ENCODE measurements around the gene FEZ2. TPM values are rescaled to one million over a fixed set of nuclear protein-coding genes. Genes with fewer than 3 reads are reported as not detected.

Gene FEZ2
- total RNA-seq, 3 donors from 2014 or later (not counting 1 experiment from before 2014, with no cell fraction given) = 25.9 to 41.7 (median 36.0) TPM

DNA sequence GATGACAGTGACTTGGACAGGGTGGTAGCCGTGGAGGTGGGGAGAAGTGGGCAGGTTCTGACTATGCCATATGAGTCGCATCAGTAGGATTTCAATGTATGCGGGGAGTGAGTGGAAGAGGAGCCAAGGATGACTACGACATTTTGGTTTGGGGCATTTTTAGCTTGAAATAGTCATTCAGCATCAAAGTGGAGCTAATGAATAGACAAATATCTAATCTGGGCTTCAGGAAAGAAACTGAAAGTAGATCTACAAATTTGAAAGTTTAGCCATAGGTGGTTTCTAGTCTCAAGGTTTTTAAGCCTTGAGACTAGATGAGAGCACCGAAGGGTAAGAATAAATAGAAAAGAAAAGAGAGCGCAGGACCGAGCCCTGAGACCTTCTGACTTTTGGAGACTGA, 58.3 kb downstream of the FEZ2 start:
- DNase-seq = no peak
- H3K36me3 Mint-ChIP-seq = peaks cover under 1% of the 10 kb centered on the region
- 89% methylated on average over 7 of the region's 7 CpGs for whole genome bisulfite sequencing (ENCODE audit: insufficient coverage)
- H3K27me3 Mint-ChIP-seq (ENCODE audit: low read depth in 2 of 2) = no peaks in the 10 kb centered on the region
- Histone ChIP-seq H3K27ac (ENCODE audit: low read length) (no peak overlapping the region), H3K9me3 (ENCODE audit: control insufficient read depth, insufficient read depth, low read length) (no peaks in the 10 kb centered on the region), H3K36me3 (ENCODE audit: control insufficient read depth, insufficient read depth, low read length) (peaks cover 2% of the 10 kb centered on the region), H3K4me3 (ENCODE audit: low read length) (no peak overlapping the region), H3K4me1 (ENCODE audit: control insufficient read depth, insufficient read depth, low read length) (peaks cover 5% of the 10 kb centered on the region), H3K27me3 (ENCODE audit: control insufficient read depth, insufficient read depth, low read length) (no peaks in the 10 kb centered on the region)
- H3K27ac Mint-ChIP-seq = no peak overlapping the region
- ATAC-seq = no peak
- TF ChIP-seq, protein P1, sequence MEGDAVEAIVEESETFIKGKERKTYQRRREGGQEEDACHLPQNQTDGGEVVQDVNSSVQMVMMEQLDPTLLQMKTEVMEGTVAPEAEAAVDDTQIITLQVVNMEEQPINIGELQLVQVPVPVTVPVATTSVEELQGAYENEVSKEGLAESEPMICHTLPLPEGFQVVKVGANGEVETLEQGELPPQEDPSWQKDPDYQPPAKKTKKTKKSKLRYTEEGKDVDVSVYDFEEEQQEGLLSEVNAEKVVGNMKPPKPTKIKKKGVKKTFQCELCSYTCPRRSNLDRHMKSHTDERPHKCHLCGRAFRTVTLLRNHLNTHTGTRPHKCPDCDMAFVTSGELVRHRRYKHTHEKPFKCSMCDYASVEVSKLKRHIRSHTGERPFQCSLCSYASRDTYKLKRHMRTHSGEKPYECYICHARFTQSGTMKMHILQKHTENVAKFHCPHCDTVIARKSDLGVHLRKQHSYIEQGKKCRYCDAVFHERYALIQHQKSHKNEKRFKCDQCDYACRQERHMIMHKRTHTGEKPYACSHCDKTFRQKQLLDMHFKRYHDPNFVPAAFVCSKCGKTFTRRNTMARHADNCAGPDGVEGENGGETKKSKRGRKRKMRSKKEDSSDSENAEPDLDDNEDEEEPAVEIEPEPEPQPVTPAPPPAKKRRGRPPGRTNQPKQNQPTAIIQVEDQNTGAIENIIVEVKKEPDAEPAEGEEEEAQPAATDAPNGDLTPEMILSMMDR (IDR thresholded peaks at IDR 0.05) = no peak
- H3K4me3 Mint-ChIP-seq = no peak overlapping the region
- intact Hi-C loops (cut with micrococcal nuclease) = no loop called here
- no peaks in the 10 kb centered on the region for H3K9me3 Mint-ChIP-seq
- H3K4me1 Mint-ChIP-seq = peaks cover 7 to 11% of the 10 kb centered on the region in 2 donors

DNA sequence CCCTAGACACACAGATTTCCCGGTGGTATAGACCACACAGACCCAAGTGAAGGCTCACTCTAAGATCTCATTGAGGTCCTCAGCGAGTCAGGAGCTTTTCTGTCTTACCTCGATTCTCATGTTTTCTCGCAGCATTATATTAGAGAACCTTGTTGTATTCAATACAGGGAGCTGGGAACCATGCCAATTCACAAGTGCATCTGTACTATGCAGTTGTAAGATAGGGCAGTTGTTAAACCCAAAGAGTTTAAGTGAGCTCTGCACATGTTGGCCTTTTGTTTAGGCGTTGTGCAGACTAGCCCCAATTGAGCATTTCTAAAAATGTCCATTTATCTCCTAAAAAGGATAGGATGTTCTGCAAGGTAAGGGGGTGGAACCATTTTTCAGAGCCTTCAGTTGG, 59.6 kb downstream of the FEZ2 start:
- Mint-ChIP-seq H3K9me3 (no peaks in the 10 kb centered on the region), H3K4me3 (no peak overlapping the region), H3K4me1 (peaks cover 7 to 11% of the 10 kb centered on the region in 2 donors), H3K27ac (no peak overlapping the region), H3K36me3 (no peaks in the 10 kb centered on the region), H3K27me3 (ENCODE audit: low read depth in 2 of 2) (no peaks in the 10 kb centered on the region)
- no peak for DNase-seq
- WGBS (ENCODE audit: insufficient coverage) = 80% methylated on average over 4 of the region's 5 CpGs
- no peak overlapping the region for H3K27ac ChIP-seq (ENCODE audit: low read length)
- H3K36me3 ChIP-seq (ENCODE audit: control insufficient read depth, insufficient read depth, low read length) = peaks cover 2% of the 10 kb centered on the region
- H3K4me3 ChIP-seq (ENCODE audit: low read length) = no peak overlapping the region
- ATAC-seq = no peak
- TF ChIP-seq, protein P1 (IDR thresholded peaks at IDR 0.05) = no peak
- H3K9me3 ChIP-seq (ENCODE audit: control insufficient read depth, insufficient read depth, low read length) = no peaks in the 10 kb centered on the region
- peaks cover 5% of the 10 kb centered on the region for H3K4me1 ChIP-seq (ENCODE audit: control insufficient read depth, insufficient read depth, low read length)
- intact Hi-C loops (cut with micrococcal nuclease) = no loop called here
- H3K27me3 ChIP-seq (ENCODE audit: control insufficient read depth, insufficient read depth, low read length) = no peaks in the 10 kb centered on the region

DNA sequence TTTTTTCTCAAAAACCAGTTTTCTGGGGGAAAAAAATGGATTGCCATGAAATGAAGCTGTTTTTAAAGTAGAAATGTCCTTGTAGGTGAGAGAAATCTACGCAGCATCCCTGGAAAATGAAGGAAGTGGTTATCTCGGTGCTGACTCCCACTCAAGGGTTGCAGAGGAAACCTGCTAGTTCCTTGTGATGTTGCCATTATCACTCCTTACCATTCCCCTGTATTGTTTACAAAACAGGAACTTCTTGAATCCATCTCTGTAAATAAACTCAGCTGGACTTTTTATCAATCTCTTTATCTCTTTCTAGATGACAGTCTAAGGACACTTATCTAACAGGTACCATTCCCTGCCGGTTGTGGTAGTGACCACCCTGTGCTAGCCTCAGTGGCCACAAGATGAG, 61.2 kb downstream of the FEZ2 start:
- no peak overlapping the region for H3K27ac Mint-ChIP-seq
- intact Hi-C loops (cut with micrococcal nuclease) = no loop called here
- no peaks in the 10 kb centered on the region for H3K27me3 Mint-ChIP-seq (ENCODE audit: low read depth in 2 of 2)
- ATAC-seq (no peak), DNase-seq (no peak)
- no peaks in the 10 kb centered on the region for H3K4me1 ChIP-seq (ENCODE audit: control insufficient read depth, insufficient read depth, low read length)
- H3K27ac ChIP-seq (ENCODE audit: low read length) = no peak overlapping the region
- H3K9me3 ChIP-seq (ENCODE audit: control insufficient read depth, insufficient read depth, low read length) = no peaks in the 10 kb centered on the region
- no peaks in the 10 kb centered on the region for H3K27me3 ChIP-seq (ENCODE audit: control insufficient read depth, insufficient read depth, low read length)
- TF ChIP-seq, protein P1 (IDR thresholded peaks at IDR 0.05) = no peak
- 90% methylated on average over 3 of the region's 3 CpGs for WGBS (ENCODE audit: insufficient coverage)
- H3K4me1 Mint-ChIP-seq = peaks cover 0 to under 1% of the 10 kb centered on the region in 2 donors
- no peaks in the 10 kb centered on the region for H3K36me3 ChIP-seq (ENCODE audit: control insufficient read depth, insufficient read depth, low read length)
- no peaks in the 10 kb centered on the region for H3K9me3 Mint-ChIP-seq
- no peak overlapping the region for H3K4me3 ChIP-seq (ENCODE audit: low read length)
- H3K36me3 Mint-ChIP-seq = no peaks in the 10 kb centered on the region
- H3K4me3 Mint-ChIP-seq = no peak overlapping the region

DNA sequence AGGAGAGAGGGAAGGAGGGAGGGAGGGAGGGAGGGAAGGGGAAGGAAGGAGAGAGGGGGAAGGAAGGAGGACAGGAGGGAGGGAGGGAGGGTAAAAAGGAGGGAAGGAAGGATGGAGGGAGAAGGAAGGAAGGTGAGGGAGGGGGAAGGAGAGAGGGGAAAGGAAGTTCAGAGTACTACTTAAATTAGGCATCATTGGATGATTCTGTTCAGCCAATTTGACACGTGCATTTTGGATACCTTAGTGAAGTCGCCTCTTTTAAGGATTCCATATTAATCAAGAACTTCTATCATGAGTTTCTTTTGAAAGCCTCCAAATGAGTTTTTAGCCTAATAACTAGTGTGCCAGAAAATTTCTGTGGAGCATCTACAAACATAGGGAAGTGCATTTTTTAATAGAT, 62.9 kb downstream of the FEZ2 start:
- intact Hi-C loops (cut with micrococcal nuclease) = no loop called here
- TF ChIP-seq, protein P1 (IDR thresholded peaks at IDR 0.05) = no peak
- Mint-ChIP-seq H3K27ac (no peak overlapping the region), H3K27me3 (ENCODE audit: low read depth in 2 of 2) (no peaks in the 10 kb centered on the region), H3K36me3 (no peaks in the 10 kb centered on the region), H3K4me1 (no peaks in the 10 kb centered on the region), H3K9me3 (no peaks in the 10 kb centered on the region), H3K4me3 (no peak overlapping the region)
- no peak for ATAC-seq
- Histone ChIP-seq H3K9me3 (ENCODE audit: control insufficient read depth, insufficient read depth, low read length) (no peaks in the 10 kb centered on the region), H3K4me3 (ENCODE audit: low read length) (no peak overlapping the region), H3K27ac (ENCODE audit: low read length) (no peak overlapping the region), H3K27me3 (ENCODE audit: control insufficient read depth, insufficient read depth, low read length) (no peaks in the 10 kb centered on the region), H3K36me3 (ENCODE audit: control insufficient read depth, insufficient read depth, low read length) (no peaks in the 10 kb centered on the region), H3K4me1 (ENCODE audit: control insufficient read depth, insufficient read depth, low read length) (no peaks in the 10 kb centered on the region)
- DNase-seq = no peak
- 100% methylated on average over 2 of the region's 2 CpGs for WGBS (ENCODE audit: insufficient coverage)

Measured in natural killer cell (primary cell).